GM21390 (cell line): ENCODE measurements around the gene MYO1D.

Source experiments
- ATAC-seq: cut with Tn5 transposase; IDR thresholded peaks from one replicate; pipeline ENCODE4 v1.9.1; 2021; ENCODE audit not compliant: unreplicated experiment

Gene MYO1D

DNA sequence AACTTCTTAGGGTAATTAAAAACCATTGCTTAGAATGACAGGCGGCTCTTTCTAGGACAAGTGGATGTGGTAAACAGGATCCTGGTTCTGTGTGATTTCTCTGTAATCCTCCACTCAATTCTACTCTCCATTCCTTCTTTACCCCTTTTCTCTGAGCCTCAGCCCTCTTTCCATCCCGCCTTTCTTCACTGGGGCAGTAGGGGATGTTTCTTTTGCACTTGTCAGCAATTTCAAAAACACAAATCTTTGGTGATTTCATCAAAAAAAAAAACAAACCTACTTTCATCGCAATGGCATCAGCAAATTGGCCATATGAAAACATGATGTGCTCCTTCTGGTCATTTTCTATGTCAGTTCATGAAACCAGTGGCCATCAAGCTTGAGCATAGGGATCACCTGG lies 285.5 kb downstream of the MYO1D start:
- ATAC-seq = no peak

DNA sequence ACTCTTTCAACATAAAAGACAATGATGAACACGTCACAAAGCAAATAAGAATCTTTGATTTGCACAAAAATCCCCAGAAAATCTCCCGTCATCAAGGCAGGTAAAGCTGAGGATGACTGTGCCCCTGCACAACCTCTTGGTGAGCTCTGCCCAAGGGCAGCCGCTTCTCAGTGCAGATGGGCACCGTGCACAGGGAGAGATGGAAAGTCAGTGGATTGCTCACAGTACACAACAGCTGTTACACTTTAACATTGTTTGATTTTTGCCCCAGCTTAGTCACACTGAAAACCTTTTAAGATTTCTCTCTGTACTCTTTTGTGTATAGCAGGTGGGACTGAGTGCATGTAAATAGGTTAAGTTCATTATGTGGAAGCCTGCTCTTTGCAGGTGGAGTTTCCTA lies 285.9 kb downstream of the MYO1D start:
- ATAC-seq = no peak

DNA sequence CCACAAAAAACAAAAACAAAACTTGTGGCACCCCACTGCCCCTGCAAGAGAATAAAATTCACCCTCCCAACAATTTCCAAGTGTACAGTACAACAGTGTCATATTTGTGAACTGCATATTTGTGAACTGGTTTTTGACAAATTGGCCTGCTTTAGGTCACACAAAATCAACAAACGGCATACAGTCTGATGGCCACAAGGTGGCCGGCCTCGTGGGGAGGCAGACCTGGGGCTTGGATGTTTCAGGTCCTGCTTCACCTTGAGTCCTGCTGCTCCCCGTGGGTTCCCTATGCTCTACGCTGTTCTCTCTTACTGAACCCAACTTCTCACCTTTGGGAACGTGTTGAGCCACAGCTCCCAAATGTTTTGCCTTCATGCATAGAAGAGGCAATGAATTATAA lies 287.9 kb downstream of the MYO1D start:
- ATAC-seq = no peak

DNA sequence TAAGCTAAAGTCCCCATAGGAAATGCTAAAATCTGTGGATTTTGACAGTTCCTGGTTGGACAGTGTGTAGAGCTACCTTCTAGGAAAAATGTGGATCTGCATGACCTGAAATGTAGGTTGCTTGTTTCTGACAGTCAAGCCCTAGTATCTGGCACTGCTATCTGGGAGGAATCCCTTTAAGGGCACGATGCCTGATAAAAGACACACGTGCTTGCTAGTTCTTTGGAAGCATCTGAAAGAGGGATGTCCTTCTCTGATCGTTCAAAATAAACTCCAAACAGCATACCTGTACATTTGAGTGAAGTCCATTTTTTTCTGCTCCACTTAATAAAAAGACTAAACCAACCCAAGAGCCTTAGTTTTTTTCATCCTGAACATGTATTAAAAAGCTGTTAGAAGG lies 288.8 kb downstream of the MYO1D start:
- no peak for ATAC-seq

DNA sequence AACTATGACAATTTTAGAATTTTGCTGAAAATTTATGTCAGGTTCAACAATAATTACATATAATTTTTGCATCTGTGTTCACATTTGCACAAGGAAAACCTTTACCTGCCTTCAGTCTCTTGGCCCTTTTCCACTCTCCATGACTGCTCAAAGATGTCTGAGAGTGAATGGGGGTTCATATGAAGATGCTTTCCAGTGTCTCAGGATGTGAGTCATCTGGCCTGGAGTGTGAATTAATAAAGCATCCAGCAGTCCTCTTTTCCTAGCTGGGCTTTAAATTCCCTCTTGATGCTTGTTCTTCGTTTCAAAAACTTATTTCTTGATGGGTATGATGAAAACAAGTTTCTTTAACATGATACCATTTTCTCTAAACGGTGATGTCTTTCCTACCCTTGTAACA lies 290.3 kb downstream of the MYO1D start:
- no peak for ATAC-seq

DNA sequence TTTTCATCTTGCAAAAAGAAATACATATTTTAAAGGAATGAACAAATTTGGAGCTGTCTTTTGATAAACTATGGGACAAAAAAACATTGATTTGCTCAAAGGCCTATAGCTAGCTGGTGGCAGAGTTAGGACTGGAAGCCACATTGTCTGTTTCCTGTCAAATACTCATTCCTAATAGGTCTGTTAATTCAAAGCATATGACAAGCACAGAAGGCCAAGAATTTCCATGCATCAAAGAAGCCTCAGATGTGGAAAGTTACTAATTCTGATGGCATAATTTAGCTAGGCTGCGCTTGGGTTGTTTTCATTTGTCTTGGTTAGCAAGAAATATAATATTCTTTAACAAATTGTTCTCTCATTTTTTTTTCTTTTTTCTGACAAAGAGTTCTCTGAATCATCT lies 292.1 kb downstream of the MYO1D start:
- no peak for ATAC-seq

DNA sequence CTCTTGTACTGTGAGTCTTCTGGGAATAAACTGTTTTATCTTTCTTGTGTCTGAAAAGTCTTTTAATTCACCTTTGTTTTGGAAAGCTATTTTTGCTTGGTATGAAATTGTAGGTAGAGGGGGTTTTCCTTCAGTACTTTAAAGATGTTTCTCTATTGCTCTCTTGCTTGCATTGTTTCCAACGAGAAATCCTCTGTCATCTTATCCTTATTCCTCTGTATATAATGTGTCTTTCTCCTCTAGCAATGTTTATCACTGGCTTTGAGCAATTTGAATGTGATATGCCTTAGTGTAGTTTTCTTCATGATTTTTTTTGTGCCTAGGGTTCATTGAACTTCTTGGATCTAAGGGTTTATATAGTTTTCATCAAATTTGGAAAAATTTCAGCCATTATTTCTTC lies 293.9 kb downstream of the MYO1D start:
- ATAC-seq = no peak

DNA sequence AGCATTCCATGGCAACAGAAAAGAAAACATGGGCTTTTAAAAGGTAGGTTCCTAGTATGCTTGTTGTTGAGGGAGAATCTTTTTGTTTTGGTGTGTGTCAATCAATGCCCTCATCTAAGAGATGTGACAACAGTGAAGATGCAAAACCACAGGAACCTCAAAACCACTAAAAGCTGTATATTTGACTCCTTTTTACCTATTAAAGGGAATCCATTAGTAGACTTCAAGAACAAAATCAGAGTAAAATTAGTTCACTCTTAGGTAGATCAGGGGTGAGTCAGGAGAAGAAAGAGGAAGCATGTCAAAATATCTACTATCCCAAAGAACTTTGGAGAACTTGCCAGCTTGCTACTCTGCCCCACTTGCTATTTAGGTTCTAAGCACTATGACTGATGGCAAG lies 301.1 kb downstream of the MYO1D start:
- no peak for ATAC-seq

DNA sequence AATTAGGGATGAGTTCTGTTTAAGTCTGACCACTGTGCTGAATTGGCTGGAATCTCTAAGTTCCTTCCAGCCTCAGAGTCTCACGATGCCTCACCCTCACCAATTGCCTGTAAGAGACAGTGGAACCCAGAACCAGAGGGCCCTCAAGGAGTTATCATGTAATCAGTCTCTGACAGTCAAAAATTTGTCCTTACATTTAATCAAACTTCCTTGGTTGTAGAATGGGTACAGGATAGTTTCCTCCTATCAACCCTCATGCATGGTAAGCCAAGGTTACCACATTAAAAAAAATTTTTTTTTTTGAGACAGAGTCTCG lies 306.9 kb downstream of the MYO1D start:
- no peak for ATAC-seq

DNA sequence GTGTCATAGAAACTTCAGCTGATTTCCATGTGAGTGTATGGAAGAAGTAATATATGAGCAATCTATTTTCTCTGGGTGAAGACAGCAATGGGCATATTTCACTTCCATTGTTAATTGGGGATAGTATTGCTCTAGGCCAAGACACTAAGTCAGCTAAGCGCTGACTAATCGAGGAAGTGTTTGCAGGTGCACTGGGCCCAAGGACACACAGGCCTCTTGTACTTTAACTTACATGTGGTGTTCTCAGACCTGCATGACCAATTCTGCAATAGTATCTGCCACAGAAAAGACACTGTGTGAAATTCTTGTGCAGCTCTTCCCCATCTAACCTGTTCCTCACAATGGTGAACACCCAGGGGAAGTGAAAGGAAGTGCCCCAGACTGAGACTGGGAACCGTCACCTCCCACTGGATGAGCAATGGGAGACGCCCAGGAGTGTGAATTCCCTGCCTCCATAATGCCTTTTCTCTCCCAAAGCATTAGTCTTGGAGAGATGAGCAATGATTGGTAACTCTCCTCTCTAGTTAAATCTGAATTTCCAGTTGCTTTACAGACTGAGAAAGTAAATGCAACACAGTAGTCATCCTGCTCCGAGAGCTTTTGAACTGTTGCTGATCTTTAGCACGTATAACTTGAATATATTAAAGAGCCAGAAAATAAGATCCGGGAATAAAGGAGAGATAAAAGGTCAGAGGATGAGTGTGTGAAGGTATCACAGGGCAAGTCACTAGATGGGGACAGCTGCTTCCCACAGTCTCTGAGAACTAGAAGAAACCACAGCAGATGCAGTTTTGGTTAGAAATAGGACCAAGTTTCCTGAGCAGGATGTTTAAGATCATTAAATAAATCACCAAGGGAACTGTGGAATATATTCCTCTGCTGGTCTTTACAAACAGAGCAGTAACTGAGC lies 307.5 kb downstream of the MYO1D start:
- peak; percentile 58 for ATAC-seq

DNA sequence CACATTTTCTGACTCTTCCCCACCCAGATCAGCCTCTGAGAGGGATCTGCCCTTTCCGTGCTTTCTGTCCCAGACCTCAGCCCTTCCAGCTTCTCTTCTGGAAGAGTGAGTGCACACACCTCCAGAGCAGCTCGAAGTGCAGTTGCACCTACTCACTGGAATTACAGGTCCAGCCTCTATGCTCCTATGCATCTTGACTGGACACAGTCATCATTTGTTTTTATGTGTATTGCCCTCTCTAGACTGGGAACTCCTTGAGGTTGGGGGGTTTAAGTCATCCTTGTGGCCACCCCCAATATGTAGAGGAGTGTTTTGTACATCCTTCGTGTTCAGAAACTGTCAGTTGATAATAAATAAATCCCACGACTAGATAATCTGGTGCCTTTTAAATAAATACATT lies 308.2 kb downstream of the MYO1D start:
- ATAC-seq = no peak

DNA sequence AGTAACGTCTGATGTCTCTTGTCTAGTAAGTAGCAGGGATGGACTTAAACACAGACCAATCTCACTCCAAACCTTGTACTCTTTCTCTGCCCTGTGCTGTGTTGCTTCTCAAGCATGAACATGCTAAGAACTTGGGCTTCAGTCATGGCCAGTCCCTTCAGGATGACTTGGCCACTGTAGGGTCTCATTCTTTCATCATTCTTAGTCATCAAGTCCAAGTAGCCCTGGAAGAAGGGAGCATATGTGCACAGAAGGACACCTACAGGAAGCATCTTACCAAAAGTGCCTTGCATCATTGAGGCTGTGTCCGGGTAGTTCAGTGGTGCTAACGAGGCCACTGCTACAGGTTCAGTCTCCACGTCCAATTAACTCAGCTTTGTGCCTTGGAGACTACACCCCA lies 309.4 kb downstream of the MYO1D start:
- no peak for ATAC-seq

DNA sequence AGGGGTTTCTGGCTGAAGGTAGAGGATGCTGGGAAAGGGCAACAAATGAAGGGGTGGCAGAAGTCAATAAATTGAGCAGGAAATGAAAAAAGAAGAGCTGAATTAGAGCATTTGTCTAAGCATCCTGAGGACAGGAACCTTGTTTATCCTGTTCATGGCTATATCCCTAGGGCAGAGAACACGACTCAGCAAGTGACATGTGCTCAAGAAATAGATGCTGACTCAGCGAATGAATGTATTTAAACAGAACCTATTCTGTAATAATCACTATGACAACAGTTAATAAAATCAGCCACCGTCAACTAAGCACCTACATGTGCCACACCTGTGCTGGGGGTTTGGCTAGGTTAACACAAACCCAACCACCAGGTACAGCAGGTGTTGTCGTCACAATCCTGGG lies 309.8 kb downstream of the MYO1D start:
- no peak for ATAC-seq

DNA sequence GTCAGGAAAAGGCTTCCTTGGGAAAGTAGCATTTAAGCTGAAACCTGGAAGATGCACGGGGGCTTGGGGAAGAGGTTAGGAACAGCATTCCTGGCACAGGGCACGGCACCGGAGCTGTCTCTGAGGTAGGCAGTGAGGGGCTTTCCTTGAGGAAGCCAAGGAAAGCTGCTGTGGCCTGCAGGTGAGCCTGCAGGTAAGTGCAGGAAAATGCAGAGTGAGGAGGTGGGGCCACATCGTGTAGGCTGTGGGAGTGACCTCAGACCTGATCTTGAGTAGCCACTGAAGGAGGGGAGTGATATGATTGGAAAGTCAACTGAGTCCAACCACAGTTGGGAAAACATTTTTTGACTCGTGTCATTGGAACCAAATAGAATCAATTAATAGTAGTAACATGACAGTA lies 310.6 kb downstream of the MYO1D start:
- ATAC-seq = no peak

DNA sequence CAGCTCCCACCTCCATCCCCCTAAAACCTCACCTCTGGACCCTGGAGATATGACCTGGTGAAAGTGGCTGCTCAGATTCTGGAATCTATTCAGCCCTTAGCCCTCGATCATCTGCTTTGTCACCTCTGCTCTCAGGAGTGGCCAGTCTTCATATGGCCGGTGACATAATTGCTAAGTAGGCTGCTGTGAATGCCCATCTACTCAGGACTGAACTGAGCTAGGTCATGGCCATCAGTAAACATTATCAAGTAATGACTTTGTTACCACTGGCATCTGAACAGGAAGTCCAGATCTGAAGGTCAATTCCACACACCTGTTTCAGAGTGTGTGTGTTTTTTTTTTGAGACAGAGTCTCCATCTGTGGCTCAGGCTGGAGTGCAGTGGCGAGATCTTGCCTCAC lies 311.5 kb downstream of the MYO1D start:
- no peak for ATAC-seq

DNA sequence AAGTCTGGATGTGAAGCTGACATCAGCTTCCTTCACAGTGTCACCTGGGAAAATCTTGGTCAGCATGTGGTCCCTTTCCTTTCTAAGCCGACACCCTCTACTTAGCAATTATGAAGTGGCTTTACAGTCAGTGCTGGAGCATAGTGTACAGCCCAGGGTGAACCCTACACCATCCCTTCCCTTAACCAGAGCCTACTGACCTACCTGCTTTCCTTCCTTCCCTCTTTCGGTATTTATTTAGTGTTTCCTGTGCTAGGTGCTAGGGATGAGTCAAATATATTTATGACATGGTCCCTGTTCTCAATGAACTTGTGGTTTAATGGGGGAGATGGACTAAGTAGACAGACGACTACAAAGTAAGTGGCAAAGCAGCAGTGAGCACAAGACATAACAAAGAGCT lies 312.6 kb downstream of the MYO1D start:
- ATAC-seq = no peak

DNA sequence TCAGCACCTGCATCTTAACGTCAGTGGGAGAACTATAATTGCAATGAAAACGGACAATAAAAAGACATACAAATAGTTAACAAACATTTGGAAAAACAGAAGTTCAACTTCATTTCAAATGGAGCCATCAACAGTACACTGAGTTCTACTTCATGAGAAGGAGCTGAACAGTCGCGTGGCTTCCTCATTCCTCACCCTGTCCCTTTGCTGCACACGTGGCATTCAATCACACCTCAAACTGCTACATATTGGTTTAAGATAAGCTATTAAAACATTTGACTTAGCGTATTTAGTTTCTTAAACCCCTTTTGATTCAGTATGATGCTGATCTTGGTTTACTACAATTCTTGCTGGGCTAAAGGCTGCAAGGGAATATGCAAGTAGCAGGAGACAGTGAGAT lies 313.3 kb downstream of the MYO1D start:
- no peak for ATAC-seq

DNA sequence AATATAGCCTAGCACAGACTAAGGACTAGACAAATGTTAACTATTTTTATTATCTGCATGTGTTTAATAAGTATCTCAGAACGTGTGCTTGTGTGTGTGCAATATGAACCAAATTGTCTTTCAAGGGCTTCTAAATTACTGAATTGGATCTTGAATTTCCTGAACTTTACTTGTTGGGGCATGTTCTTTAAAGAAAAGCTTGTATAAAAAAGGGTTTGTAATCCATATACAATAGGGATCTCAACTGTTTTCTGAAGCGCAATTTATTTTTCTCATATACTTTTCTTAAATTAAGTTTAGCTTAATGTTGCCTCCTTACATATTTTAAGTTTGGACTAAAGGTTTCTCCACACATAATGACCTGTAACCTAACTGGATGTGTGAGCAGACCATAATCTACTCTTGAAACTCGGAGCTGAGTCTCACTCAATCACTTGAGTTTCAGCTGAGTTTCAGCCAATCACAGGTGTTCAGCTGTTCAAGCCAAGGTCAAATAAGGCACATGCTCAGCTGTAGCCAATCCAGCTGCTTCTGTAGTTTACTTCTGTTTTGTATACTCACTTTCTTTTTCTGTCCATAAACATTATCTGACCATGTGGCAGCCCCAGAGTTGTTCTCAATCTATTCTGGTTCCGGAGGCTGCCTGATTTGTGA lies 317.8 kb downstream of the MYO1D start:
- peak; percentile 80 for ATAC-seq

DNA sequence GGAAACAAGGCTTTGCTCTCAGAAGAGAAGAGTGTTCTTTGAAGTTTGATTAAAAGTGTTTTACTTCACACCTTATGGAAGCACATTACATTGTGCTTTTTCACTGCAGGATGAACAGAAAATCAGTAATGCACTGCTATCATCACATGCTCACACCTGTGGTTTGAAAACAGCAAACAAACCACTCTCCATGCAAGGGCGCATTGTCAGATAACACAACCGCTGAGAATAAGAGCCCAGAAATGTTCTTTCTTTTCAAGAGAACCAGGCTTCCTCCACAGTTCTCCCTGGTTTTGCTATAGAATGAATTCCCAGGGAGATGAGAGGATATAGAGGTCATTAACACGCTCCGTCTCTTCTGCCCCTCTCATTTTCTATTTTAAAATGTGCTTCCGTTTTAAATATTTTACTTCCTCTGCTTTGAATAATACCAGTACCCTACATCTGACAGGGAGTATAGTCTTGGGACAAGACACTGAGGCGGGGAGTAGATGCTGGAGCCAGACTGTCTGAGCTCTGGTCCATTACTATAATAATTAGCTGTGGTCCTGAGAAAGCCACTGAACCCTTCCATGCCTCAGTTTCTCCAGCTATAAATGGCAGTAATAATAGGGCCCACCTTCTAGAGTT lies 318.5 kb downstream of the MYO1D start:
- ATAC-seq = no peak

DNA sequence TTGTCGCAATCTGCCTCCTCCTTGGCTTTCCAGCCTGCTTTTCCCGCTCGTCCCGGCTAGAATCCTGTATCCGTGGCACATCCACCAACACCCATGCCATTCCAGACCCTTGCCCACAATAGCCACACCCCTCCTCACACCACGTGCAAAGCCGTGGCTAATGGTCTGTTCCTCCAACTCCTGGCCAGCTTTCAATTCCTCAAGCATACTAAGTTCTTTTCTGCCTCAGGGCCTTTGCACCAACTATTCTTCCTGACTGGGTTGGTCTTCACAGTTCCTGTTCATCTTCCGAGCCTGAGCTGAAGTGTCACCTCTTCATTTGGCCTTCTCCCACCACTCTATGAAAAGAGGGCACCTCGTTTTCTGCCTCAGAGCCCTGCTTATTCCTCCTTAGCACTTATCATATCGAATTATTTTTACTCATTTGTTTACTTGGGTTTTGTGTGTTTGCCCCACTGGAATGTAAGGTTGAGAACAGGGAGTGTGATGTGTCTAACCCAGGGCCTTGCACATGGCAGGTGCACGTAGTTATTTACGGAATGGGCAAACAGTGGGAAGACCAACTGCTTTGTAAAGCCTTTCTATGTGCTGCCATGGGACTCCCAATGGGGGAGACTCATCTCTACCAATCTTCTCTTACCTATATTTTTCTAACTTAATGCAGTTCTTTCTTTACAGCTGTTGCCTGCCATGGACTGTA lies 321.2 kb downstream of the MYO1D start:
- no peak for ATAC-seq

DNA sequence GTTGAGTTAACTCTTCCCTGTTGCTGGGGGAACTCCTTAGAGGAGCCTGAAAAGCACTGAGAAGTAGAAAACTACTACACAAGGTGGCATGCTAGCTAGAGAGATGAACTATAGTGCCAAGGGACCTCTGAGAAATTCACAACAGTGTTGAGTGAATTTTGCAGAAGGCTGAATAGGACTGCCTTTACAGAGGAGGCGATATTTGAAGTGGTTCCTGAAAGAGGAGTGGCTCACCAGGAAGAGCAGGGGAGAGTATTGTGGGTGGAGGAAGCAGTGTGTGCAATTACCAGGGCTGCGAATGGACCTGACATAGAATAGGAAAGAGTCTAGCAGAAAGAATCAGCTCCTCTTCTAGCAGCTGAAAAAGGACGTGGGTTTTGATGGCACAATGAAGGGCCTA lies 323.8 kb downstream of the MYO1D start:
- no peak for ATAC-seq

DNA sequence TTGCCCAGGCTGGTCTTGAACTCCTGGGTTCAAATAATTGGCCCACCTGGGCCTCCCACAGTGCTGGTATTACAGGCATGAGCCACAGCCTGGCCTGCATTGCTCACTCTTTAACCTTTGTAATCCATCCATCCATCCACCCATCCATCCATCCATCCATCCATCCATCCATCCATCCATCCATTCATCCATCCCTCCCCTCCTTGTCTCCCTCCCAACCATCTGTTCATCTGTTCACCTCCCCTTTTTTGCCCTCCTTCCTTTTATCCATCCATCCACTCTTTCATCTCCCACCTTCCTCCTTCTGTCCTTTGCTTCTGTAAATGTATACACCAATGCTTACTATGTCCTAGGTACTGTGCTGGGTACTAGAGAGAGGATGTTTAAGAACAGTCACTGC lies 324.6 kb downstream of the MYO1D start:
- ATAC-seq = no peak
